Measurements from ENCODE around the gene KRTAP17-1.

KRTAP17-1 gene

DNA sequence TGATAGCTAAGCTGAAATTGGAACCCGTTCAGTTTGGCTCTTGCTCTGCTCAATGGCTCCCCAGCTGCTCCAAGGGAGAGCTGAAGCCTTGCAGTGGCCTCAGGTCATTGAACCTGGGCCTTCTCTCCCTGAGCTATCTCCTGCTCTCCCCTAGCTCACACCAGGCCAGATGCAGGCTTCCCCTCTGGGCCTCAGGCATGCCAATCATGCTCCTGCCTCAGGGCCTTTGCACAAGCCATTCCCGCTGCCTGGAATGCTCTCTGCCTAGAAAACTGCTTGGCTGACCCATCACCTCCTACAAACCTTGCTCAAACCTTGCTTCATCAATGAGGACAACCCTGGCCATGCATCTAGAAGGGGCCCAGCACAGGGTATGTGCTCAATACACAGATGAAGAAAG lies 16.7 kb upstream of the KRTAP17-1 start:
- no peak for DNase-seq (ENCODE audit: low spot score)

DNA sequence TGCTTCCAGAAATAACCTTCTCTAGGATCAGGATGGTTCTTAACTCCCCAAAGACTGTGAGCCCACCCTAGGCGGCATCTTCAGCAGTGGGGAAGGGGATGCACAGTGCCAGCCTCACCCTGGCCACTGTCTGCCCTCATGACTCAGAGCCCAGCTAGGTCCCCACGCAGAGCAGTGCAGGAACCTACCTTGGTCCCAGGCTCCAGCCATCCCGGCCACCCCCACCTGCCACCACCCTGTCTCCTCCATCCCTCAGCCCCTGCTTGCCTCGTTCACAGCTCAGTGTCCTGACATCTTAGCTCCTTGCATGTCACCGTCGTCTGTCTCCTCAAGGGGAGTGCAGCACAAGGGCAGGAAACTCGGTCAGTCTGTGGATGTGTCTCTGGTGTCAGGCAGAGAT lies 16.1 kb upstream of the KRTAP17-1 start:
- DNase-seq (ENCODE audit: low spot score): no peak

DNA sequence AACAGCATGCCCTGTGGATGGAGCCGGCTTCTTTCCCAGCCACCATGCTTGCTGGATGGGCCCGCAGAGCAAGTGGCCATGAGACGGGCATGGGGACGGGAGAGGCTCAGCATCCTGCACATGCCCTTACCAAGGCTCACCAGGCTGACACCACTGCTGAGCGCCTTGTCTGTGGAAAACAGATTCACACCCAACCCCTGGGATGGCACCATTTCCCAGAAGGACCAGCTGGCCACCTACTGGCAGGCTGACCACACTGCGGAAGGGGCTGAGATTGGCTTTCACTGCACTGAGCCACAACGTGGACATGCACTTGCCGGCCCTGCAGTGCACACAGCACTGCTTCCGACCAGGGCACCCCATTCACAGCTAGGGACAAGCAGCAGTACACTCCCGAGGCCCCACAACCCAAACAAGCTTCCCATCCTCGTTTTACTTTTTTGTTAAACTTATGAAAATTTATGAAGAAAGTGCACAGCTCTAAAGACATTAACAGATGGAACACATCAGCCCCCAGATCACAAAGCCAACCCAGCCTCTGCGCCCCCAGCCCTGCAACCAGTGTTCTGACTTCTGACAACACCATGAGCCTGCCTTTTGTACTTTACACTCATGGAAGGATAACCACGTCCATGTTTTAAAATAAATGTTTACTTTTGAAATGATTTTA lies 13.9 kb upstream of the KRTAP17-1 start:
- DNase-seq (ENCODE audit: low spot score): peak; percentile 22

- DNase-seq (ENCODE audit: low spot score): no peak
Observed at GRCh38 chr17:41328207-41328606, 12.7 kb upstream of the KRTAP17-1 start.

DNA sequence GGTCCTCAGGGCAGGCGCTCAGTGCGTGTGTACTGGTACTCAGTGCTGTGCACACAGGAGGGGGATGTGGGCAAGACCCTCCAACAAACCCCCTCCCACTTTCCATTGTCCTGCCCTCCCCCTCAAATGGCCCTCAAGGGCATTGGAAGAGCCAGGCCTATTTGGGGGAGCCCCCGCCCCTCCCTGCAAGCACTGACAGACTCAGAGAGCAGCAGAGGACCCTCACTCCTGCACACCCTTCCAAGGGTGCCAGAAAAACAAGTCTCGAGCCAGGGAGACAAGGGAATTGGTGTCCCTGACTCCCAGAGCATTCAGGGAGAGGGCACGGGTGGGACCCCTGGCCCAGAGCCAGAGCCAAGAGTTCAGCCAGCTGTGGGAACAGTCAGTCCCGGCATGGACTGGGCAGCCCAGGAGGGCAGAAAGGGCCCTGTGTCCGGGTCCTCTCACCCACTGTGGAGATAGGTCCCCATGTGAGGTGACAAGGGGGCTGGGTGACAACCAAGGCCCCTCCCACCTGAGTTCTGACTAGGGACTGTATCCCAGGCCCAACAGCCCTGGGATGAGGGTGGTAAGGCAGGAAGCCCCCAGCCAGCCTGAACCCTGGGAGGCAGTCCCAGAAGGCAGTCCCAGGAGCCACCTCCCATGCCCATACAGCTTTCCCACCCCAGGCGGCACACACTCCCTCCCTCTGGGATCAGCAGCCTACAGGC lies 12.1 kb upstream of the KRTAP17-1 start:
- no peak for DNase-seq (ENCODE audit: low spot score)

- DNase-seq (ENCODE audit: low spot score): no peak
Observed at GRCh38 chr17:41326173-41327145, 10.9 kb upstream of the KRTAP17-1 start.

DNA sequence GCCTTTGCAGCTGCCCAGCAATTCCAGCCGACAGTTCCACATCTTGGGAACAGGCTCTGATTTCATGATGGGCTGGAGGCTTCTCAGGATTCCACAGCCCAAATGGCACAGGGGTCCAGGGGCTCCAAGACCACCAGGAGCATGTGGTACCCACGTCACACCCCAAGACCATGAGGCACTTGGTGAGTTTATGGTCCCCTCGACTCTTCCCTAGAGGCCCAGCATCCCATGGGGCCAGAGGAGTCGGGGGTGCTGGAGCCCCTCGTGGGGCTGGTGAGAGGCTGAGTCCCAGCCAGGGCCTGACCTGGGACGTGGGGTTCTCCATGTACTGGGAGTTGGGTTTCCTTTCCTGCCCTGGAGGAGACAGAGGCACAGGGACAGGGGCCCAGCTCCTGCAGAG lies 10.1 kb upstream of the KRTAP17-1 start:
- DNase-seq (ENCODE audit: low spot score): no peak

DNA sequence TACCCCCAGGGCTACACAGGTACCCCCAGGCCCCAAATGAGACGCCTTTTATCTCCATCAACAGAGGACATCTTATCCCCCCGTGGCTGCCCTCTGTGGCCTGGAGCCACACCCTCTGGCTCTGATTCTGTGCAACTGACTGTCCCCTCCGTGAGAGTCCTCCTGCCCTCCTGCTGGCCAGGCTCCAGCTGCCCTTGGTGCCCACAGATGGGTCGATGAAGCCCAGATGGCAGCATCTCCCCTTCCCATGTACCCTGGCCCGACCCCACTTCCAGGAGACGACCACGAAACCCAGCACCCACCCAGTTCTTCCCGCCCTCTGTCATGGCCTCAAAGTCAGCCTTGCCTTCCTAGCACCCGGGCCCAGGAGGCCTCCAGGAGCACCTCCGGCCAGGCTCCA lies 9.6 kb upstream of the KRTAP17-1 start:
- DNase-seq (ENCODE audit: low spot score): no peak

DNA sequence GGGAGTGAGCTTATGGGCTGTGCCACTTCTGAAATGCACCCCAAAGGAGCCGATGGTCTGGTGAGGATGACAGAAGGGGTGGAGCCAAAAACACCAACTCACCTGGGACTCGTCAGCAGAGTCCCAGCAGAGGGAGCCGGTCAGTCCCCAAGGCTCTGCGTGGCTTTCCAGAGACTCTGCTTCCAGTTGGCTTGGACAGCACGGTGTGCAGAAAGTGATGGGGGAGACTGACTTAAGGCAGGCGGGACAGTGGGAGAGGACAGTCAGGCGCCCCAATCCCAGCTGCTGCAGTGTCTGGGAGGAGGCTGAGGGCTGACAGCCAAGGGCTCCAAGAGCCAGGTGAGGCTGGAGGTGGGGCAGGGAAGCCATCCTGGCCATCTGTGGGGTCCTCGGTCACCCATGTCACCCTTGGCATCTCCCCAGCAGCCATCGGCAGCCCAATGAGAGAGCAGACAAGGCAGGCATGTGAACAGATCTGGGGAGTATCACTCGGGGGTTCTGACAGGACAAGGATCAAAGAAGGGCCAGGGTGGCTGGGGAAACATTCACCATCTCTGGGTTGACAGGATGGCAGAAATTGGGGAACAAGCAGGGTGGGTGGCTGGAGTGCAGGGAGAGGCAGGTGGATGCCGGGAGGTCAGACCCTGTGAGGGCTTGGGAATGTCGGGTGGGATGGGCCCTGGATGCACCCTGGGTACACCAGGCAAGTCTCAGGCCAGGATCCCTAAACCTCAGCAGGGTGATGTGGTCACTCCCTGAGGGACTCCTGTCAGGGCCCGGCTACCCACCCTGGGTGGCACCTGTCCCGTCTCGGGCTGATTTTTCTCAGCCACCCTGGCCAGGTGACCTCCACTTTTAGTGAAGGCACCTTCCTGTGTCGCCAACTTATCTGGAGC lies 8.9 kb upstream of the KRTAP17-1 start:
- DNase-seq (ENCODE audit: low spot score): no peak

GRCh38 chr17:41322903-41323895 lies 7.7 kb upstream of the KRTAP17-1 start:
- no peak for DNase-seq (ENCODE audit: low spot score)

GRCh38 chr17:41322094-41322902 lies 6.8 kb upstream of the KRTAP17-1 start:
- peak; percentile 53 for DNase-seq (ENCODE audit: low spot score)

DNA sequence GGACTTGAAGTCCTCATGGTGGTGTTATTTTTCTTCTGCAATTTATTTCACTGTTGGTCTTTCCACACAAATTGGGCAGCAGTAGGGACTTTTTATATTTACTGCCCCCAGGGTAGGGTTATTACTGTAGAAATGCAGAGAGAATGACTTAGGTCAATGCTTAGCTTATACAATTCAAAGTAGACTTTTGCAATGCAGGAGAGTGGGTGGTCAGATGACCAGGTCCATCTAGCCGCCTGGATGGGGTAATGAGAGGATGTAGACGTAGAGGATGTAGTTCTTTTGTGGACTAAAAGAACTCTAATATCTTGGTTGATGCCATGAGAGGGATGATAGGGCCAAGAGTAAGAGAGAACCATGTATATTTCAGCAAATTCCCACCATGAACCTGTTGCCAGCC lies 2.7 kb upstream of the KRTAP17-1 start:
- no peak for DNase-seq (ENCODE audit: low spot score)

GRCh38 chr17:41315814-41316445 lies 420 bp upstream of the KRTAP17-1 start:
- no peak for DNase-seq (ENCODE audit: low spot score)

- no peak for DNase-seq (ENCODE audit: low spot score)
Observed at GRCh38 chr17:41311111-41311510, 4.4 kb downstream of the KRTAP17-1 start.

DNA sequence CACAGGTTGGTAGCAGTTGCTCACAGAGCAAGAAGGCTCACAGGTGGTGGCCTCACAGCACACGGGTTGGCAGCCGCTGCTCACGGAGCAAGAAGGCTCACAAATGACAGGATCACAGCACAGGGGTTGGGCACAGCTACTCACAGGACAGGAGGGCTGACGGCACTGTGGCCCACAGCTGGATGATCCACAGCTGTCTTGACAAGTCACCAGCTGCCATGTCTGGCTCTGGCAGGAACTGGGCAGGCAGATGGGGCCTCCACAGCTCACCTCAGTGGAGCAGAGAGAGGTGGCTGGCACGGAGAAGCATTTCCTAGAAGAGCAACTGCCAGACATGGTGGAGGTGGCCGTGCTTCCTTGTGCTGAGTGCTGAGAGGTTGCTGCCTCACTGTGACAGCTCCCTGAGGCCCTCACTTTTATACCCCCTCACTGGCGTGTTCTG lies 6.6 kb downstream of the KRTAP17-1 start, which contains the start of gene KRTAP16-1:
Gene KRTAP16-1, minus strand, starts transcription at position 392 of the 442 bp plus-strand sequence. Its CDS starts 56 bp downstream, at position 336.
- DNase-seq (ENCODE audit: low spot score): peak; percentile 58

GRCh38 chr17:41308251-41308917 lies 7.1 kb downstream of the KRTAP17-1 start:
- peak; percentile 93 for DNase-seq (ENCODE audit: low spot score)

DNA sequence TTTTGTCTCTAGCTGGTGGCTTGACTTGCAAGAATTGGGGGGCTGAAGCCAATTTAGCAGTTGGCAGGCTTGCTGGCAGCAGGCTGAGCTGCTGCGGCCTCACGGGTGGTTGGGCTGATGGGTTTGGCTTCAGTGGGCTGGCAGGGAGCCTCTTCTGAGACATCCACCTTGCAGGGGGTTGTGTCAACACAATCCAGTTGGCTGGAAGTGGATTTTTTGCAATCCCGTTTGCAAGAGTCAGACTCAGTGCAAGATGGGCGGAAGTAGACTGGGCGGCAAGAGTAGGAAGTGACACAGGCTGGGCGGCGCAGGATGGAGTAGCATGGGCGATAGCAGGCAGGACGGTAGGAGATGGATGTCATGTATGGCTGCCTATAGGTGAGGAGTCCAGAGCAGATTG lies 7.9 kb downstream of the KRTAP17-1 start:
- peak; percentile 87 for DNase-seq (ENCODE audit: low spot score)

DNA sequence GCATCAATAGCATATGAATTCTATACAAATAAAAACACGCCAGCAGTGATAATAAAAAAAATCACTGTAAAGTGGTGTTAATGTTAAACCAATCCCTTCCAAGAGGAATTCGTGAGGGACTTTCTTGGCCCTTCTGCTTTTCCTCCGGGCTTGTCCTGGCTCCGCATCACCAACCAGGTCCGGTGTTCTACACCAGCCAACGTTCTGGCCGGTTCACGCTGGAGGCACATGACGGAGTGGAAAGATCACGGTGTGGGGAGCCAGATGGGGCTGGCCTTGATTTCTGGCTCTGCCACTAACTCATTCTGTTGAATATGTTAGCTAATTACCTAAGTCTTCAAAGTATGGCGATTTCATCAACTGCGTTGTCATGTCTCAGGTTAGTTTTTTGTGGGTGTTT lies 11.4 kb downstream of the KRTAP17-1 start:
- peak; percentile 35 for DNase-seq (ENCODE audit: low spot score)
